Activated B cell treated with CpG ODN at 0.5 μM for 24 hours (primary cell): ENCODE results near the gene TWF2. TPM values are rescaled to one million over a fixed set of nuclear protein-coding genes. Genes with fewer than 3 reads are reported as not detected.

Experiments used
- ATAC-seq: fragments of 200-7000 bp; cut with Tn5 transposase; one replicate; pipeline ENCODE4 v1.10.0; 2021; ENCODE audit warnings: low read depth, mild to moderate bottlenecking, moderate library complexity
- CTCF ChIA-PET: fragments of 350-600 bp; sonication (Branson Sonifier 250); formaldehyde crosslinking; loops from one replicate; lab custom pipeline; 2021; ENCODE audit warnings: antibody characterized with exemption; lab: Charles Lee
- POLR2A ChIA-PET: fragments of 350-600 bp; sonication (Branson Sonifier 250); formaldehyde crosslinking; loops from one replicate; lab custom pipeline; 2021; ENCODE audit warnings: antibody characterized with exemption; lab: Charles Lee
- DNase-seq: peaks from one replicate; pipeline ENCODE4 v3.0.0; 2022
- H3K27ac Mint-ChIP-seq: one replicate; pipeline ENCODE4 v1.8.0; 2020; ENCODE audit warnings: mixed read lengths
- H3K27me3 Mint-ChIP-seq: one replicate; pipeline ENCODE4 v1.8.0; 2021; ENCODE audit warnings: mixed read lengths
- H3K36me3 Mint-ChIP-seq: one replicate; pipeline ENCODE4 v1.8.0; 2021; ENCODE audit warnings: low read depth, mixed read lengths
- H3K4me1 Mint-ChIP-seq: one replicate; pipeline ENCODE4 v1.8.0; 2021; ENCODE audit warnings: mixed read lengths
- H3K4me3 Mint-ChIP-seq: one replicate; pipeline ENCODE4 v1.8.0; 2020; ENCODE audit warnings: mild to moderate bottlenecking, mixed read lengths
- H3K9me3 Mint-ChIP-seq: one replicate; pipeline ENCODE4 v1.8.0; 2020; ENCODE audit warnings: mixed read lengths
- intact Hi-C: fragments of 100-400 bp; cut with micrococcal nuclease; formaldehyde crosslinking; loops from one replicate; pipeline ENCODE4 v1.15.1; 2024
- total RNA-seq: library from RNA; stranded (reverse); gene quantifications from 2 replicates; pipeline ENCODE4 v1.2.3, GENCODE V29; 2022
- TF ChIP-seq, protein P1 (sequence below): fragments of 200-600 bp; IDR thresholded peaks from one replicate; pipeline ENCODE4 v1.8.0; 2022; ENCODE audit warnings: antibody characterized with exemption, mild to moderate bottlenecking

TWF2 gene
- total RNA-seq, 1 donor from 2014 or later: 74.1 TPM

DNA sequence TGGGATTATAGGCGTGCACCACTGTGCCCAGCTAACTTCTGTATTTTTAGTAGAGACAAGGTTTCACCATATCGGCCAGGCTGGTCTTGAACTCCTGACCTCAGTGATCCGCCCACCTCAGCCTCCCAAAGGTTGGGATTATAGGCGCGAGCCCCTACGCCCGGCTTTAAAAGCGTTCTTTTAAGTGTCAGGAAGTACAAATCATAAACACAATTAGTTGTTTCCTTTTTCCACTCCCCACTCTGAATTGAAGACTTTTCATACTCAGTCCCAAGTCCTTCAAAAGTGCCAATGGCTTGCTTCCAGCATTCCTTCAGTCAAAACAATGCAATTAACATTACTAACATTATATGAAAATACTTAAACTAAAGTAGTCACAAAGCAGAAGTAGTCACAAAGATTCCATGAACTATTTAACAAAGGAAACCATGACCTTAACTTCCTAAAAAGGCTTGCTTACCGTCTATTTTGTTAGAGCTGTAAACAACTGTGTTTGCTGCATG is 31.3 kb upstream of the TWF2 start:
- POLR2A ChIA-PET: interaction anchor here (1.9 to 4.0 kb wide), 5 partner anchors 8 to 45 kb away, joined by 5 to 16 read pairs (median 10); partner anchors contain the start of genes GLYCTK, PPM1M, TLR9 and WDR82
- H3K4me1 Mint-ChIP-seq: peaks cover 79% of the 10 kb centered on the region

DNA sequence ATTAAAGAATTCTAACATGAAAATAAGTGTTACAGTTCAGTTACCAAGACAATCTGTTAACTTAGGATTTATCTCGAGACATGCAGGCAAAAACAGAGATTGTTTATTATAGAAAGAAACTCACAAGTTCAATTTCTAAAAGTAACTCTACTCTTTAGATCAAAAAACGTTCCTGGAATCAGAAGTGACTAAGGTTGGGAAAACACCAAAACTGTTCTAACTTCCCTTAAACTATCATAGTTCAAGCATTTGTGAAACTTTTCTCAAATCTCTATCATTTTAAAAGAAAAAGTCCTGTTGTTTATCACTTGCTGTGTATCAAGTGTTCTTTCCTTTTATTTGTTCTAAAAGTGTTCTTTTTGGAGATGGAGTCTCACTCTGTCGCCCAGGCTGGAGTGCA is 30.8 kb upstream of the TWF2 start:
- intact Hi-C loops: no loop called here
- DNase-seq (no peak), ATAC-seq (no peak)
- peaks cover 87% of the 10 kb centered on the region for H3K36me3 Mint-ChIP-seq
- H3K4me1 Mint-ChIP-seq: peaks cover 74% of the 10 kb centered on the region
- CTCF ChIA-PET: interaction anchor here (2.5 kb wide), 1 partner anchor 69 kb away, joined by 8 read pairs; no protein-coding TSS in a partner anchor
- H3K9me3 Mint-ChIP-seq: no peaks in the 10 kb centered on the region
- H3K4me3 Mint-ChIP-seq: peak overlapping the region; percentile 41
- no peaks in the 10 kb centered on the region for H3K27me3 Mint-ChIP-seq
- peak overlapping the region; percentile 76 for H3K27ac Mint-ChIP-seq
- TF ChIP-seq, protein P1, sequence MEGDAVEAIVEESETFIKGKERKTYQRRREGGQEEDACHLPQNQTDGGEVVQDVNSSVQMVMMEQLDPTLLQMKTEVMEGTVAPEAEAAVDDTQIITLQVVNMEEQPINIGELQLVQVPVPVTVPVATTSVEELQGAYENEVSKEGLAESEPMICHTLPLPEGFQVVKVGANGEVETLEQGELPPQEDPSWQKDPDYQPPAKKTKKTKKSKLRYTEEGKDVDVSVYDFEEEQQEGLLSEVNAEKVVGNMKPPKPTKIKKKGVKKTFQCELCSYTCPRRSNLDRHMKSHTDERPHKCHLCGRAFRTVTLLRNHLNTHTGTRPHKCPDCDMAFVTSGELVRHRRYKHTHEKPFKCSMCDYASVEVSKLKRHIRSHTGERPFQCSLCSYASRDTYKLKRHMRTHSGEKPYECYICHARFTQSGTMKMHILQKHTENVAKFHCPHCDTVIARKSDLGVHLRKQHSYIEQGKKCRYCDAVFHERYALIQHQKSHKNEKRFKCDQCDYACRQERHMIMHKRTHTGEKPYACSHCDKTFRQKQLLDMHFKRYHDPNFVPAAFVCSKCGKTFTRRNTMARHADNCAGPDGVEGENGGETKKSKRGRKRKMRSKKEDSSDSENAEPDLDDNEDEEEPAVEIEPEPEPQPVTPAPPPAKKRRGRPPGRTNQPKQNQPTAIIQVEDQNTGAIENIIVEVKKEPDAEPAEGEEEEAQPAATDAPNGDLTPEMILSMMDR: no peak
- POLR2A ChIA-PET: interaction anchor here (2.3 to 4.0 kb wide), 2 partner anchors 8 to 16 kb away, joined by 5 to 16 read pairs; partner anchors contain the start of gene WDR82

More for the DNA sequence above, 31.3 kb upstream of the TWF2 start:
- peak overlapping the region; percentile 41 for H3K4me3 Mint-ChIP-seq
- DNase-seq (no peak), ATAC-seq (no peak)
- H3K27ac Mint-ChIP-seq: peak overlapping the region; percentile 76
- TF ChIP-seq, protein P1: no peak
- no peaks in the 10 kb centered on the region for H3K9me3 Mint-ChIP-seq
- H3K27me3 Mint-ChIP-seq: no peaks in the 10 kb centered on the region
- CTCF ChIA-PET: interaction anchor here (0.7 to 2.5 kb wide), 5 partner anchors 9 to 69 kb away, joined by 3 to 8 read pairs (median 4); partner anchors contain the start of gene GLYCTK
- peaks cover 84% of the 10 kb centered on the region for H3K36me3 Mint-ChIP-seq
- intact Hi-C loops: no loop called here

DNA sequence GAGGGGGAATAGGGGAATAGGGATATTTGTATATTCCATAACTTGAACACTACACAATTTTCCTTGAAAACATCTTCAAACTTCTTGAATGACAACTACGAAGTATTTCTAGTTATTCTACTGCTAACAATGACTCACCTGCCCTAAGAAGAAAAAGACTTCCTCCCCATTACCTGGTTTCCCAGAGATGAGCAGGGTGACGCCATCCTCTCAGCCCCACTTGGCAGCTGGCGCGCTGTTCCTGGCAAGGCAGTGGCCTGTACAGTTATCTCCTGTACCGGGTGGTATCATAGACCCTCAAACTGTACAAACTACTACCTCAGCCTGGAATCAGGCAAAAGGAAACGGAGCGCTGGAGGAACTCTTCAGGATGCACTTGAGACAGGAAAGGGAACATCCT is 29.1 kb upstream of the TWF2 start:
- Mint-ChIP-seq H3K27ac (peak overlapping the region; percentile 42), H3K9me3 (no peaks in the 10 kb centered on the region), H3K4me3 (no peak overlapping the region), H3K4me1 (peaks cover 70% of the 10 kb centered on the region), H3K36me3 (peaks cover 89% of the 10 kb centered on the region), H3K27me3 (no peaks in the 10 kb centered on the region)
- intact Hi-C loops: no loop called here
- TF ChIP-seq, protein P1: no peak
- ChIA-PET CTCF (no interaction called here), POLR2A (interaction anchor here (0.7 to 4.0 kb wide), 3 partner anchors 10 to 22 kb away, joined by 3 to 16 read pairs (median 3); partner anchors contain the start of gene WDR82)
- no peak for ATAC-seq
- no peak for DNase-seq

DNA sequence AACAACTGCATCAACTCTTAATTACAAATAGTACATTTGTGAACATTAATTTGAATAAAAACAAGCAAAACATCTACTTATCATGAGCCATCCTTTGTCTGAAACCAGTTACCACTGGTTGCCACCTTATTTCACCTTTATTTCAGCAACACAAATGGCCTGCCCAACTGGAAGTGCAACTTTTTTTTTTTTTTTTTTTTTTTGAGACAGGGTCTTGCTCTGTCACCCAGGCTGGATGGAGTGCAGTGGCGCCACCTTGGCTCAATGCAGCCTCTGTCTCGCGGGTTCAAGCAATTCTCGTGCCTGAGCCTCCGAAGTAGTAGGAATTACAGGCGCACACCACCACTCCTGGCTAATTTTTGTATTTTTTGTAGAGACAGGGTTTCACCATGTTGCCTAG is 26.4 kb upstream of the TWF2 start:
- H3K36me3 Mint-ChIP-seq: peaks cover 94% of the 10 kb centered on the region
- POLR2A ChIA-PET: no interaction called here
- CTCF ChIA-PET: no interaction called here
- TF ChIP-seq, protein P1: no peak
- peaks cover 66% of the 10 kb centered on the region for H3K4me1 Mint-ChIP-seq
- DNase-seq: no peak
- intact Hi-C loops: no loop called here
- no peak for ATAC-seq
- no peaks in the 10 kb centered on the region for H3K27me3 Mint-ChIP-seq
- no peak overlapping the region for H3K27ac Mint-ChIP-seq
- H3K9me3 Mint-ChIP-seq: no peaks in the 10 kb centered on the region
- no peak overlapping the region for H3K4me3 Mint-ChIP-seq

DNA sequence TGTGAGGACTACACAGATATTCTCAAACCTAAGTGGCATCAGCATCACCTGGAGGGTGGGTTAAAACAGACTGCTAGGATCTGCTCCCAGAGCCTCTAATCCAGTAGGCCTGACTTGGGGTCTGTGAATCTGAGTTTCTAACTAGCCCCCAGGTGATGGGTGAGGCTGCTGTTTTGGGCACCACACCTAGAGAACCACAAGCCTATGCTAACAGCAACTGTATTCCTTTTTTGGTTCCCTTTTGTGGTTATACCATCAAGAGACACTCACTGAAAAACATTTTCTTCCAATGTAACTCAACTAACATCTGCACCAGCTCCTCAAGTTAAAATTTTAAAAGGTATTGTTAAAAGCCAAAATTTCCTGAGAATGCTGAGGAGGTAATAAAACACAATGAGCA is 23.5 kb upstream of the TWF2 start:
- Mint-ChIP-seq H3K36me3 (peaks cover 98% of the 10 kb centered on the region), H3K27me3 (no peaks in the 10 kb centered on the region), H3K4me1 (peaks cover 43% of the 10 kb centered on the region), H3K9me3 (no peaks in the 10 kb centered on the region), H3K27ac (peak overlapping the region; percentile 50), H3K4me3 (no peak overlapping the region)
- intact Hi-C loops: loop anchor here (2.0 kb wide), 1 partner anchor 14 kb away; no protein-coding TSS in a partner anchor
- ChIA-PET POLR2A (interaction anchor here (1.1 to 1.3 kb wide), 3 partner anchors 10 to 37 kb away, joined by 3 to 5 read pairs (median 3); partner anchors contain the start of gene TLR9), CTCF (interaction anchor here (0.6 to 0.7 kb wide), 2 partner anchors 17 to 22 kb away, joined by 3 to 7 read pairs; partner anchors contain the start of gene WDR82)
- ATAC-seq (peak; percentile 42), DNase-seq (no peak)
- TF ChIP-seq, protein P1: no peak
